ENCODE results near the gene STEAP1B.

Gene STEAP1B

DNA sequence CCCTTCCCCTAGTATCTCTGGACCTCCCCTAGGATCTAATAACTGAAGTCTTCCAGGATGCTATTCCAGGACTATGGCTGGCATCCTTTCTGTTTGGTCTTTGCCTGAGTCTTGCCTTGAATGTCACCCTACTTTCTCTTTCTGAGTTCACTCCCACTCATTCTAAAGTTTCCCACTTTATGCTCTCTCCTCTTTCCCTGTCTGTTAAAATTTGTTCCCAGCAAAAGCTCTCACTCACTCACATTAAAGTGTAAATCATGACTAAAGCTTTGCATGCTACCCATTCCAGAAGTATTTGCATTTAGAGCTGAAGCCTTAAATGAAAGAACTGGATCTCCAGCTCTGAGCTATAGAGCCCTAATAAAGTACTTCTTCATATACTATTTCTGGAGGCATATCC, 100.9 kb downstream of the STEAP1B start:
- Histone ChIP-seq H3K36me3 (ENCODE audit: control insufficient read depth, insufficient read depth, low read length) (no peaks in the 10 kb centered on the region), H3K4me1 (ENCODE audit: control insufficient read depth, insufficient read depth, low read length) (no peaks in the 10 kb centered on the region), H3K4me3 (ENCODE audit: low read depth, low read length) (no peak overlapping the region), H3K9ac (ENCODE audit: low read depth, low read length) (no peak overlapping the region), H3K9me3 (ENCODE audit: control insufficient read depth, insufficient read depth, low read length) (no peaks in the 10 kb centered on the region), H3K27ac (ENCODE audit: low read depth, low read length) (no peak overlapping the region), H3K27me3 (ENCODE audit: control insufficient read depth, insufficient read depth, low read length) (no peaks in the 10 kb centered on the region)

DNA sequence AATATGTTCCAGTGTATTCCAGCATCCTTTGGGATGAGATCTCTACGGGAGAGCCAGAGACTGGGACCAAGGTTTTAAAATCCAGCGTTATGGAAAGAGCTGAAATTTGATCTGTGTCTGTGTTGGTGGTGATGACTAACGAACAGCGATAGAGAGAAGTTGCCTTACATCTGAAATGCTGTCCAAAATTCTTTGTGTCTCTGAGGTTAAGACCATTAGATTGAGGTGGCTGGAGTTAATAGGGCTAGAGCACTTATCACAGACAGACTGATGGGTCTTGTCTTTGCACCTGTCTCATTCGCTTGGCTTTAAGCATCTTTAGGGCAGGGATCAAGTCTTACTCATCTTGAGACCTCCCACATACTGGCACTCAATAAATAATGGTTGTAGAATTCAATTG, 102.0 kb downstream of the STEAP1B start:
- no peak overlapping the region for H3K4me3 ChIP-seq (ENCODE audit: low read depth, low read length)
- no peaks in the 10 kb centered on the region for H3K4me1 ChIP-seq (ENCODE audit: control insufficient read depth, insufficient read depth, low read length)
- H3K36me3 ChIP-seq (ENCODE audit: control insufficient read depth, insufficient read depth, low read length): no peaks in the 10 kb centered on the region
- H3K9ac ChIP-seq (ENCODE audit: low read depth, low read length): no peak overlapping the region
- no peaks in the 10 kb centered on the region for H3K9me3 ChIP-seq (ENCODE audit: control insufficient read depth, insufficient read depth, low read length)
- H3K27me3 ChIP-seq (ENCODE audit: control insufficient read depth, insufficient read depth, low read length): no peaks in the 10 kb centered on the region
- H3K27ac ChIP-seq (ENCODE audit: low read depth, low read length): no peak overlapping the region

DNA sequence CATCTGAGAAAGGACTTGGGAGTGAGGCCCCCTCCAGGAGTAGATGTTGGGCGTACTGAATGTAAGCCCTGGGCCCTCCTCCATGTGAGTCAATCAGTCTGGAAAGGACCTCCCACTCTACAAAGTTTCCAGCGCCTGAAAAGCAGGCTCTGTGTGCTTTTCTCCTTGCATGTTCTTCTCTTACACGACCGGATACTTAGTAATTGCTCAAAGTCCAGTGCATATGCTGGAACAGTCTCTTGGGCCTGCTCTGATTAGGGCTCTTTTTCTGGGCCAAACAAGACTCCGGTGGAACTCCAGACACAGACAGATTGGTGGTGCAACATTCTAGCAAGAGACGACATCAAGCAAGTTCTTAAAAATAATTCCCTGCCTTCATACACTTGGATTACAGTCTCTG, 104.8 kb downstream of the STEAP1B start:
- no peaks in the 10 kb centered on the region for H3K36me3 ChIP-seq (ENCODE audit: control insufficient read depth, insufficient read depth, low read length)
- no peak overlapping the region for H3K4me3 ChIP-seq (ENCODE audit: low read depth, low read length)
- H3K9me3 ChIP-seq (ENCODE audit: control insufficient read depth, insufficient read depth, low read length): no peaks in the 10 kb centered on the region
- H3K27me3 ChIP-seq (ENCODE audit: control insufficient read depth, insufficient read depth, low read length): no peaks in the 10 kb centered on the region
- H3K9ac ChIP-seq (ENCODE audit: low read depth, low read length): no peak overlapping the region
- H3K27ac ChIP-seq (ENCODE audit: low read depth, low read length): no peak overlapping the region
- H3K4me1 ChIP-seq (ENCODE audit: control insufficient read depth, insufficient read depth, low read length): peaks cover 4% of the 10 kb centered on the region

DNA sequence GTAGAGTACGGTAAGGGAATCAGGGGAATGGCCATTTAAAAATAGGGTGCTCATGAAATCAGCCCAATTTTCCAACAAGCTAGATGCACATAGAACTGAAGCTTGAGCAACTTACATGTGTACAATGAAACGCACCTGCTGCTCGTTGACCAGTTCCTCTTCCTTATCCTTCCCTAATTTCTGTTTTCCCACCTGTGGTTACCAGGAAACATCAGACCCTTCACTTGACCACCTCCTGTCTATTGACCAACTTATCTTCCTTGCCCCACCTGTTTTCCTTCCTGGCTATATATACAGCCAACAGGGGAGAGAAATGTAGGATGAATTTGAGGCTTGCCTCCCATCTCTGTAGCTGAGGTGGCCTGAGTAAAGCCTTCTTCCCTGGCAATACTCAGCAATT, 105.2 kb downstream of the STEAP1B start:
- H3K36me3 ChIP-seq (ENCODE audit: control insufficient read depth, insufficient read depth, low read length): no peaks in the 10 kb centered on the region
- no peaks in the 10 kb centered on the region for H3K9me3 ChIP-seq (ENCODE audit: control insufficient read depth, insufficient read depth, low read length)
- no peak overlapping the region for H3K9ac ChIP-seq (ENCODE audit: low read depth, low read length)
- H3K4me3 ChIP-seq (ENCODE audit: low read depth, low read length): no peak overlapping the region
- H3K4me1 ChIP-seq (ENCODE audit: control insufficient read depth, insufficient read depth, low read length): peaks cover 4% of the 10 kb centered on the region
- H3K27ac ChIP-seq (ENCODE audit: low read depth, low read length): no peak overlapping the region
- H3K27me3 ChIP-seq (ENCODE audit: control insufficient read depth, insufficient read depth, low read length): no peaks in the 10 kb centered on the region

DNA sequence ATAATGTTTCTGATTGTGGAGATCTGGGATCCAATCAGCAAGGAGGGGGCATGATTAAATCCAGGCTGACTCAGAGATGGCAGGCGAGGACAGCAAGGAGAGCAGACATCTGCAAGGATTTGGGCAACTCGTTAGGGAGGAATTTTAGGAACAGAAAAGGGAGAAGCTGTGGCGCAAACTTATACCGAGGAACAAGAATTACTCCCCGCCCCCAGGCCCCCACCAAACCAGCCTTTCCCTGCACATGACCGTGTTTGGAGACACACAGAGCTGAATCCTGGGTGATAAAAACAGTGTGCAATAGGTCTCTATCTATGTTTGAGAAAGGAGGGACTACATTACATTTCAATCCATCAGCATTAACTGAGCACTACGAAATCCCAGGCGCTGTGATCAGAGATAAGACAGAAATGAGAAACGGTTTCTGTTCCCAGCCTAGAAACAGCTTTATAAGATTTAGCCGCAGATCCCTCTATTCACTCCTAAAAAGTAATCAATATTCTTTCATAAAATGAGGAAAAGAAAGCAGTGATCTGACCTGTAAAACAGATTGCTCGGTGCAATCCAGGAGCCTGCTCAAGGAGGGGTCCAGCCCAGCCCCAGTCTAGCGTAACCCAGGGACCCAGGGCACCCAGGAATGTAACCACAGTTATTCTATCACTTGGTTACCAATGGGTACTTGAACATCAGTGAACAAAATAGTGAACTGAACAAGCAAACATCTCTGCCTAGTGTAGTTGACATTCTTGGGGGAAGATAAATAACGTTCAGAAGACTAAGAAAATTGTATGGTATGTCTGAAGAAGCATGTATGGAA, 105.9 kb downstream of the STEAP1B start:
- Histone ChIP-seq H3K9me3 (ENCODE audit: control insufficient read depth, insufficient read depth, low read length) (no peaks in the 10 kb centered on the region), H3K36me3 (ENCODE audit: control insufficient read depth, insufficient read depth, low read length) (no peaks in the 10 kb centered on the region), H3K27ac (ENCODE audit: low read depth, low read length) (no peak overlapping the region), H3K4me3 (ENCODE audit: low read depth, low read length) (no peak overlapping the region), H3K27me3 (ENCODE audit: control insufficient read depth, insufficient read depth, low read length) (no peaks in the 10 kb centered on the region), H3K4me1 (ENCODE audit: control insufficient read depth, insufficient read depth, low read length) (peaks cover 4% of the 10 kb centered on the region), H3K9ac (ENCODE audit: low read depth, low read length) (no peak overlapping the region)

DNA sequence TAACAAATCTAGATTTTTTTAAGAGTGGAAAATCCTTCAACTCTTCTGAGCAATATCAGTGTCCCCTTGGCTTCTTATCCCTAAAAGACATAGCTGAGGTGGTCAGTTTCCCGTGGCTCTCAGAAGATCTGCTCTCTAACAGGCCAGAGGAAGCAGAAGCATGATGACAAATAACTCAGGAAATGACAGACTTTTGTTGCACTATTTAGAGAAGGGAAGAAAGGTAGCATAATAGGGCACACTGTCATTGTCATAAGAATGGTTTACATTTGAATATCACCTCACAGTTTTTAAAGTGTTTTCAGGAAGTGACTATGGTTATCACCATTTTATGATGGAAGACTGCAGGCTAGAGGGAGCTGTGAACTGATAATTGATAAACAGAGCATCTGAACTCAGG, 109.5 kb downstream of the STEAP1B start:
- H3K4me3 ChIP-seq (ENCODE audit: low read depth, low read length): no peak overlapping the region
- H3K4me1 ChIP-seq (ENCODE audit: control insufficient read depth, insufficient read depth, low read length): peaks cover 4% of the 10 kb centered on the region
- H3K36me3 ChIP-seq (ENCODE audit: control insufficient read depth, insufficient read depth, low read length): no peaks in the 10 kb centered on the region

DNA sequence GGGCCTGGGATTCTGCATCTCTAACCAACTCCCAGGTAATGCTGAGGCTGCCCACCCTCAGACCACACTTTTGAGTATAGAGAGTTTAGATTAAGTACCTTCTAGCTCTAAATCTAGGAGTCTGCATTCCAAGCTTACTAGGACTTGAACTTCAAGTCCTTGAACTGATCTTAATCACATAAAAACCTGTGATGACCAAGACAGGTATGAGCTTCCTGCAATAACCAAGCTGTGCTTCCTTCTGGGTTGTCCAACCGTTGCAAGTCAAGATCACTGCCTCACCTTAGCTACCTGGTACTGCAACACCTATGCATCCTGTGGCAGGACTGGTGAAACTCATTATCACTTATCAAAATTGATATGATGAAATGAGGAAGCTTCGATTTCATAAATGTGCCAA, 110.1 kb downstream of the STEAP1B start:
- no peaks in the 10 kb centered on the region for H3K9me3 ChIP-seq (ENCODE audit: control insufficient read depth, insufficient read depth, low read length)
- H3K9ac ChIP-seq (ENCODE audit: low read depth, low read length): no peak overlapping the region
- H3K27me3 ChIP-seq (ENCODE audit: control insufficient read depth, insufficient read depth, low read length): no peaks in the 10 kb centered on the region
- peaks cover 4% of the 10 kb centered on the region for H3K4me1 ChIP-seq (ENCODE audit: control insufficient read depth, insufficient read depth, low read length)
- H3K4me3 ChIP-seq (ENCODE audit: low read depth, low read length): no peak overlapping the region
- no peaks in the 10 kb centered on the region for H3K36me3 ChIP-seq (ENCODE audit: control insufficient read depth, insufficient read depth, low read length)
- H3K27ac ChIP-seq (ENCODE audit: low read depth, low read length): no peak overlapping the region

More for the DNA sequence above, 109.5 kb downstream of the STEAP1B start:
- H3K9me3 ChIP-seq (ENCODE audit: control insufficient read depth, insufficient read depth, low read length): no peaks in the 10 kb centered on the region
- H3K27ac ChIP-seq (ENCODE audit: low read depth, low read length): no peak overlapping the region
- H3K9ac ChIP-seq (ENCODE audit: low read depth, low read length): no peak overlapping the region
- H3K27me3 ChIP-seq (ENCODE audit: control insufficient read depth, insufficient read depth, low read length): no peaks in the 10 kb centered on the region

DNA sequence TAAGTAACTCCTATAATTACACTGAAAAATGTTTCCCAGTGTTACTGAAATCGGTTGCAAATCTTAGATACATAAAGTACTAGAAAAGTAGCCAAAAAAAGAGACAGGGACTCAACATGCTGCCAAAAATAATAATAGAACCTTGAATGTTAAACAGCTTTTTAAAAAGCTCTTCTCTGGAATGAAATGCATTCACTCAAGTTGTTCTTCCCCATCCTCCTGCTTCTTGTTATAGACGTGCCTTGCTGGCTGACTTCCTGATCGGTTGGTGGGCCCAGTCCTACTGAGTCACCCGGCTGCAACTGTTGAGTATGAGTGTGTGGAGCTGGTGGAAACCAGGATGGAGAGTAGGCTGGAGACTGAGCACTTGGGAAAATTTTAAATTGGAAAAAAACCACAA, 112.4 kb downstream of the STEAP1B start:
- Histone ChIP-seq H3K27ac (ENCODE audit: low read depth, low read length) (no peak overlapping the region), H3K4me1 (ENCODE audit: control insufficient read depth, insufficient read depth, low read length) (peaks cover 4% of the 10 kb centered on the region), H3K4me3 (ENCODE audit: low read depth, low read length) (no peak overlapping the region), H3K27me3 (ENCODE audit: control insufficient read depth, insufficient read depth, low read length) (no peaks in the 10 kb centered on the region), H3K9ac (ENCODE audit: low read depth, low read length) (no peak overlapping the region), H3K36me3 (ENCODE audit: control insufficient read depth, insufficient read depth, low read length) (no peaks in the 10 kb centered on the region), H3K9me3 (ENCODE audit: control insufficient read depth, insufficient read depth, low read length) (no peaks in the 10 kb centered on the region)

DNA sequence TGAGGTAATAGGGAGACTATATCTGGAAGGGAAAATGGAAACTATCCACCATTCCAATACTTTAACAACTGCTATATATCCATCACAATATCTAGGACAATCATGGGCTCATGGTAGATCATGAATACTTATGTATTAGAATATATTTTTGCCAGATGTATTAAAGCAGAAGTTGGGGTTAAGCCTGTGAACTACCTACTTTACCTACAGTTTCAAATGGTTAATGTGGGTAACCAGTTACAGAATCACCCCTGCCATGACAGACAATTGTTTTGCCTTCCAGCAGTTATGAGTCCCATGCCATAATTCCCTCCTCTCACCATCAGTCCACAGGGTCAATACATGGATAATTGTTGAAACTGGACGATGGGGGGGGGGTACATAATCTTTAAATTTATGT, 113.1 kb downstream of the STEAP1B start:
- H3K9ac ChIP-seq (ENCODE audit: low read depth, low read length): no peak overlapping the region
- H3K4me1 ChIP-seq (ENCODE audit: control insufficient read depth, insufficient read depth, low read length): peaks cover 4% of the 10 kb centered on the region
- H3K27ac ChIP-seq (ENCODE audit: low read depth, low read length): no peak overlapping the region
- no peaks in the 10 kb centered on the region for H3K36me3 ChIP-seq (ENCODE audit: control insufficient read depth, insufficient read depth, low read length)
- H3K9me3 ChIP-seq (ENCODE audit: control insufficient read depth, insufficient read depth, low read length): no peaks in the 10 kb centered on the region
- H3K27me3 ChIP-seq (ENCODE audit: control insufficient read depth, insufficient read depth, low read length): no peaks in the 10 kb centered on the region
- no peak overlapping the region for H3K4me3 ChIP-seq (ENCODE audit: low read depth, low read length)

DNA sequence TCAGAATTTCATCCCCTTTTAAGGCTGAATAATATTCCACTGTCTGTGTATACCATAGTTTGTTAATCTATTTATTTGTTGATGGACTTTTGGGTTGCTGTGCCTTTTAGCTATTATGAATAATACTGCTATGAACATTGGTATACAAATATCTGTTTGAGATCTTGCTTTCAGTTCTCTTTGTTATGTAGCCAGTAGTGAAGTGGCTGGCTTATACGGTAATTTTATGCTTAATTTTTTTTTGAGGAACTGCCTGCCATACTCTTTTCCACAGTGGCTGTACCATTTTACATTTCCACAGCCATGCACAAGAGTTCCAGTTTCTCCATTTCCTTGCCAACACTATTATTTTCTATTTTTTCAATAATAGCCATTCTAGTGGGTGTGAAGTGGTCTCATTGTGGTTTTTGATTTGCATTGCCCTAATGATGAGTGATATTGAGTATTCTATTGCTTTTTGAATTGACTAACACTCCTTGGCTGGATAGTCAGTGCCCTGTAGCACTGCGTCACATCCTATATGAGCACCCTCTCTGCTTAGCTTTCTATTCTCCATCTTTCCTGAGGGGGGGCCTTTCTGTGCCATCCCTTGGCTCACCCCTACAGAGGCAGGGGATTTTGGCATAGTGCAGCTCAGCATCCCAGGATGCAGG, 113.7 kb downstream of the STEAP1B start:
- Histone ChIP-seq H3K27ac (ENCODE audit: low read depth, low read length) (no peak overlapping the region), H3K4me1 (ENCODE audit: control insufficient read depth, insufficient read depth, low read length) (peaks cover 4% of the 10 kb centered on the region), H3K27me3 (ENCODE audit: control insufficient read depth, insufficient read depth, low read length) (no peaks in the 10 kb centered on the region), H3K9ac (ENCODE audit: low read depth, low read length) (no peak overlapping the region), H3K4me3 (ENCODE audit: low read depth, low read length) (no peak overlapping the region), H3K9me3 (ENCODE audit: control insufficient read depth, insufficient read depth, low read length) (no peaks in the 10 kb centered on the region), H3K36me3 (ENCODE audit: control insufficient read depth, insufficient read depth, low read length) (no peaks in the 10 kb centered on the region)

DNA sequence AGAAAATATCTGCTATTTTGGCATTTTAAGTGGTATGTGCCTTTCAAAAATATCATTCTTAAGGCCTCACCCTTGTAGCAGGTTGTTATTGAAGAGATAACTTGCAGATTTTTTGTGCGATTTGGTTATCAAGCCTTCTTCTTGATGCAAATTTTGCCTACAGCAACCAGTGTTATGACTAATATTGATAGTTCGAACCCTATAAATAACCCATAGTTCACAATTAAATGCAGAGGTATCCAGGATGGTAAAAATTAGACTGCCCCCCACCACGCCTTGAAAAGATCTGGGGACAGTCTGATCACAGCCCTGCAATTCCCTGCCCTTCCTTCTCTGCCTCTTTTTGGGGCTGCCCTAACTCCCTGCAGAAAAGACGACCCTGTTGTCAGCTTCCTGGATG, 114.7 kb downstream of the STEAP1B start:
- Histone ChIP-seq H3K36me3 (ENCODE audit: control insufficient read depth, insufficient read depth, low read length) (no peaks in the 10 kb centered on the region), H3K4me1 (ENCODE audit: control insufficient read depth, insufficient read depth, low read length) (no peaks in the 10 kb centered on the region), H3K27me3 (ENCODE audit: control insufficient read depth, insufficient read depth, low read length) (no peaks in the 10 kb centered on the region), H3K9ac (ENCODE audit: low read depth, low read length) (no peak overlapping the region), H3K4me3 (ENCODE audit: low read depth, low read length) (no peak overlapping the region), H3K9me3 (ENCODE audit: control insufficient read depth, insufficient read depth, low read length) (no peaks in the 10 kb centered on the region), H3K27ac (ENCODE audit: low read depth, low read length) (no peak overlapping the region)

All from HUES48 (cell line).